ENCODE measurements around the gene OBSCN.
"Not testable (repeated sequence)": the region's sequence is repeated elsewhere in the genome, so short reads cannot be mapped to it uniquely, and the experiment has no call there.

OBSCN gene

DNA sequence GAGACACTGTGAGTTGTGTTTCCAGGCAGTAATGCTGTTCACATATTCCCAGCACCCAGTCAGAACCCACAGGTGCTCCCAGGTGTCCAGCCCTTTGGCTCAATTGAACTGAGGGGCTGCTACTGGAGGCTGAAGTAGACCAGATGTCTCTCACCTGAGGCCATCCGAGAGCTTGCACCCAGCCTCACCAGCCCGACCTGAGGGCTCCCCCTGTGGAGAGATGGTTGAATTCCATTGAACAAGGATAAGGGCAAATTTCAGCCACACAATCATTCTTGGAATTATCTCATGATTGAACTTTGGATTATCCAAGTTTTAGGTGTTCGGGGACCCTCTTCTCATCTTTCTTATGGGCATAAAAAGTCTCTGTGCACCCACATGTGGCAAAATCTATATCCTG, 52.1 kb downstream of the OBSCN start:
- no peak for DNase-seq (ENCODE audit: low read depth, low spot score)

DNA sequence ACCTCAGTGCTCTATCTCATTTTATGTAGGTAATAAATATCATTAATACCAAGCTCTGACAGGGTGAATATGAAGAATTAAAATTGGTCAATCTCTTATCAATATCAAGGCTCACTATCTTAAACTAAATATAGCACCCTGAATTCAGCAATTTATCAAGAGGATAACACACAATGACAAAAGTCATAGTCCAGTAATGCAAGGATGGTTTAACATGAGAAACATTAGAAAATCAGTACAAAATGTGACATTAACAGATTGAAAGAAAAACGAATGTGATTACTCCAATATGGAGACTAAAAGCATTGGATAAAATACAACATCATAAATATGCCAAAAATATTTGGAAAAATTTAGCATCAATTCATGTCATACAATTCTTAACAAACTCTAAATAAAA, 53.9 kb downstream of the OBSCN start:
- DNase-seq (ENCODE audit: low read depth, low spot score): no peak

DNA sequence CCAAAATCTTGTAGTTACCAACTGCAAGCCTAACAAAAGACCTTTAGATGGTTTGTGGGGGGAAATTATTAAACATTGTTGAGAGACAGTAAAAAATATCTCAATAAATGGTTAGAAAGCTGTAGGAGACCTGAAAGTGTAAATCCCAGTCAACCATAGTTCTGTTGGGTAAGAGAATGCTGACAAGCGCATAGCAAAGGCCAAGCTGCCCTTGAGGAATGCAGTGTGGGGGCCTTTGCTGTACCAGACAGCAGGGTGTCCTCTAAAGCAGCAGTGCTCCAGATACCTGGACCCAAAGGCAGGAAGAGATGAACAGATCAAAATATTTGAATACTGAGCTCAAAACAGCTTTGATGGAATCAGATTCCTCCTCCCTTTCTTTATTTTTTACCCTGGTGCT, 54.6 kb downstream of the OBSCN start:
- no peak for DNase-seq (ENCODE audit: low read depth, low spot score)

DNA sequence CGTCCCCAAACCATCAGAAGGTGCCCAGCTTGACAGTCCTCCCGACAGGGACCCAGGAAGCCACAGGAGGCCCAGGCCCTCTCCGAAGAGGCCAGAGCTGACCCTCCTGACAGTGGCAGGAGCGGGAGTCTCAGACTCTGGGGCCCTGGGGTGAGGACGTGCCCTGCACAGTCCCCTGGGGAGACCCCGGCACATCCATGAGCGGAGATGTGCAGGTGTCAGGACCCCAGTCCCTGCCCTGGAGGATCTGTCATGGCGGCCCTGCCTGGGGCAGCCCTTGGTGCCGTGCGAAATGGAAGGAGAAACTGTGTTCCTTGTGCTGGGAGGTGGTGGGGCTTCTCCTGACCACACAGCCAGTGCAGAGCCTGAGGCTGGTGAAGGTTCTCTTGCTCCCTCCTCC, 55.8 kb downstream of the OBSCN start:
- no peak for DNase-seq (ENCODE audit: low read depth, low spot score)

DNA sequence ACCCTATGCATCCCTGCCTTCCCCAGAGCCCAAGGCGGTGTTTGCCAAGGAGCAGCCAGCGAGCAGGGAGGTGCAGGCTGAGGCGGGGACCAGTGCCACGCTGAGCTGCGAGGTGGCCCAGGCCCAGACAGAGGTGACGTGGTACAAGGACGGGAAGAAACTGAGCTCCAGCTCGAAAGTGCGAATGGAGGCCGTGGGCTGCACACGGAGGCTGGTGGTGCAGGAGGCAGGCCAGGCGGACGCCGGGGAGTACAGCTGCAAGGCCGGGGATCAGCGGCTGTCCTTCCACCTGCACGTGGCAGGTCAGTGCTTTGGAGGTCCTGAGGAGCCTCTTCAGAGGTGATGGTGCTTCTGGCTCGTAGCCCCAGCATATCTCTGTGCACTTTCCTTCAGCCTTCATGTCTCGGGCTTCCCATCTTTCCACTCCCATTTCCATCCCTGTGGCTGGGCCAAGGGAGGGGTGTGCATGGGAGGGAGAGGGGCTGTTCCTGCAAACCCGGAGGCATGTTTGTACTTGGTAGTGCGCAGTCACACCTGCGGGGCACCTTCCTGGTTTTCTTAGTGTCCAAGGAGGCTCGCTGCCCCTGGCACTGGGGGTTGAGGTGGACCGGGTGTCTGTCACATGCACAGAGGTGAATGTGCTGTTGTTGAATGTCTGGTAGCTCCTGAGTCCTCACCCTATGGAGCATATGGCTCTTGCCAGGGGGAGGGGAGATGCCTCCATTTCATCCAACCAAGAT, 56.4 kb downstream of the OBSCN start:
- no peak for DNase-seq (ENCODE audit: low read depth, low spot score)

DNA sequence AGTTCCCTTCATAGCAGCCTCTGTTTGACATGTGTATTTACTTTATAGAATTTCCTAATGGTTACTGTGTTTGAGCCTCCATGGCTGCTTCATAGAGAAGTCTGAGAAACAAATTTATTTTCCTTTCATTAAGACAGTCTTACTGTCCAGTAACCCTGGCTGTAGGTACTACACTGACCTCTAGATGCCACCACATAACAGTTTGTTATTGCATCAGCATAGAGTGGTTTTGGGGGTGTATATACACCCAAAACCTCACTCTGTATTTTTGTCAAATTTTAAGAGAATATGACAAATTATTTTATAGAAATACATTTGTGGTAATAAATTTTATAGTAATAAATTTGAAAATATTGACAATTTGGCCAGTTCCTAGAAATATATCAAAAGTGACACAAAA, 57.3 kb downstream of the OBSCN start:
- no peak for DNase-seq (ENCODE audit: low read depth, low spot score)

DNA sequence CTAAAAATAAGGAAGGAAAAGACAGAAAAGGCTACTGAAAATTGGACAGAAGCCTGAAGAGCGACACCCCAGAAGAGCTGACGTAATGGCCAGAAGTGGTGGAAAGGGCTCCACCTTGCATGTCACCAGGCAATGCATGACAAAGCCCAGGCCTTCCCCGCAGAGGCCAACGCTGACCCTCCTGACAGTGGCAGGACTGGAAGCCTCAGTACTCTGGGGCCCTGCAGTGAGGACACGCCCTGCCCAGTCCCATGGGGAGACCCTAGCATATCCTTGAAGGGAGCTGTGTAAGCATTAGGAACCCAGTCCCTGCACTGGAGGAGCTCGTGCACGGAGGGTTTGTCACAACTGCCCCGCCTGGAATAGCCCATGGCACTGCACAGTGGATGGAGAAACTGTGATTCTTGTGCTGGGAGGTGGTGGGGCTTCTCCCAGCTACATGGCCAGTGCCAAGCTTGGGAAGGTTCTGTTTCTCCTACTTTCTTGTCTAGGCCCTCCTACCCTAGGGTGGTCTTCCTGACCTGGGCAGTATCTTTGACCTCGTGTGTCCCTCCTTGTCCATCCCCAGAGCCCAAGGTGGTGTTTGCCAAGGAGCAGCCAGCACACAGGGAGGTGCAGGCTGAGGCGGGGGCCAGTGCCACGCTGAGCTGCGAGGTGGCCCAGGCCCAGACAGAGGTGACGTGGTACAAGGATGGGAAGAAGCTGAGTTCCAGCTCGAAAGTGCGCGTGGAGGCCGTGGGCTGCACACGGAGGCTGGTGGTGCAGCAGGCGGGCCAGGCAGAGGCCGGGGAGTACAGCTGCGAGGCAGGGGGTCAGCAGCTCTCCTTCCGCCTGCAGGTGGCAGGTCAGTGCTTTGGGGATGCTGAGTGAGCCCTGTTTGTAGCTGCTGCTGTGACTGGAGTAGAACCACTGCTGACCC, 60.4 kb downstream of the OBSCN start:
- no peak for DNase-seq (ENCODE audit: low read depth, low spot score)

DNA sequence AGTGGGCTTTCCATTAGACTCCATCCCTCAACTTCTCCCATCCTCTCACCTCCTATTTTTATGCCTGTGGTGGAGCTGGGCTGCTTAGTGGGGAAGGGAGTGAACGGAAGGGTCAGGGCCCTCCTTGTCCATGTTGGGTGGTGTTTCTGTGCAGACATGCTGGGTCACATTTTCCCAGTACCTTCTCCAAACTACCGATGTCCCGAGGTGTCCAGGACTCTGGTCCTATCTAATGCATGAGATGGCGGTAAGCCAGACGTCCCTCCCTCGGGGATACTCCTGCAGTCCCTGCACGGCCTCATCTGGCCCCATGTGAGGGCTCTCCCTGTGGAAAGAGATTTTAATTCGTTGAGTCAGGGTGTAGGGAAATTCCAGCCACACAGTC, 61.0 kb downstream of the OBSCN start:
- DNase-seq (ENCODE audit: low read depth, low spot score): no peak

DNA sequence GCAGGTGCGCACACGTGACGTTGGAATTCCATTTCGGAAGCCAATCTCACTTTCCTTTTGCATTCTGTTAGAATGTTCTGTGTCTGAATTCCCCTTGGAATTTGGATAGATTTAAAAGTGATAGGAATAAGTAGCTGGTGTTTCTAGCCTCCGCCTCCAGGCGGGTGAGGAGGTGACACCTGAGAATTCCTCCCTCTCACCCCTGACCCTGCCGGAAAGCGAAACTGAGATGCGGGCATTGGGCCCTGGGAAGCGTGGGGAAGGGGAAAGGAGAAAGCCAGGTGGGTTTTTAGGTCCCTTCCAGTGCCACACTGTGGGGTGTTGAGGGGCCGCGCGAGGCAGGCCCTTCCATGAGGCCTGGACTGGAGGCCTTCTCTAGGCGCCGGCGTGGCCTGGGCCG, 61.6 kb downstream of the OBSCN start:
- DNase-seq (ENCODE audit: low read depth, low spot score): not testable (repeated sequence)

DNA sequence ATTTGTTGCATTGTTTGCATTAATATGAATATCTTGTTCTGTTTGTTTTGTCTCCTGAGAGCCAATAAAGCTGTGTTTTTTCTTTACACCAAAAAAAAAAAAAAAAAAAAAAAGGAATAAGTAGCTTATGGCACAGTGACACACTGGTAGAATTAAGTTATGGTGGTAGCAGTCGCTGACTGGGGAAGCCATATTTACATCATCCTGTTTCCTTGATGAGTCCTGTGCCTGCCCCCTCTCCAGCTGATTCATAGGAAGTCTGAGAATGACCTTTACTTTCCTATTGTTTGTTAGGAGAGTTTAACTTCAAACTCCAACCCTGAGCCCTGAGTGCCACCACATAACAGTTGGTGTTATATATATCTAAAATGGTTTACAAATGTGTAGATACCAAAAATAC, 62.2 kb downstream of the OBSCN start:
- no peak for DNase-seq (ENCODE audit: low read depth, low spot score)

DNA sequence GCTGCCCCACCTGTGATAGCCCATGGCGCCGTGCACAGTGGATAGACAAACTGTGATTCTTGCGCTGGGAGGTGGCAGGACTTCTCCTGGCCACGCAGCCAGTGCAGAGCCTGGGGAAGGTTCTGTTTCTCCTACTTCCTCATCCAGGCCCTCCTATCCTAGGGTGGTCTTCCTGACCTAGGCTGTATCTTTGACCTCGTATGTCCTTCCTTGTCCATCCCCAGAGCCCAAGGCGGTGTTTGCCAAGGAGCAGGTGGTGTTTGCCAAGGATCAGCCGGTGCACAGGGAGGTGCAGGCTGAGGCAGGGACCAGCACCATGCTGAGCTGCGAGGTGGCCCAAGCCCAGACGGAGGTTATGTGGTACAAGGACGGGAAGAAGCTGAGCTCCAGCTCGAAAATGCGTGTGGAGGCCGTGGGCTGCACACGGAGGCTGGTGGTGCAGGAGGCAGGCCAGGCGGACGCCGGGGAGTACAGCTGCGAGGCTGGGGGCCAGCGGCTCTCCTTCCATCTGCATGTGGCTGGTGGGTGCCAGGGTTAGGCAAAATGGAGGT, 63.9 kb downstream of the OBSCN start:
- no peak for DNase-seq (ENCODE audit: low read depth, low spot score)

DNA sequence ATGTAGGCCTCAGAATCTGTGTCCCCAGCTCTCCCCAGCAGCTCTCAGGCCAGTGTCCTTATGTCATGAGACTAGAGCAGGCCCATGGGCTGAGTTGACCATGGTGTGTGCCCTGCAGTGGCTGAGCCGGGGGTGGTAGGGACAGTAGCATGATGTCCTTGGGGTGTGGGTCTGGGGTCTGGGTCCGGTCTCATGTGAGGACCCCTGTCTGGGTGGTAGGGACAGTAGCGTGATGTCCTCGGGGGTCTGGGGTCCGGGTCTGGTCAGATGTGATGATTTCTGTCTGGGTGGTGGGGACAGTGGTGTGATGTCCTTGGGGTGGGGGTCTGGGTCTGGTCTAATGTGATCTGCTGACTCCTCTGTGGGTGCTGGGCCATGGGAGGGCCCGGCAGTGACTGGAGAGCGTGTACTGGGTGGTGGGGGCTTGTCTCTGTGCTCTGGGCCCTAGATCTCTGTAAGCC, 64.5 kb downstream of the OBSCN start:
- no peak for DNase-seq (ENCODE audit: low read depth, low spot score)

DNA sequence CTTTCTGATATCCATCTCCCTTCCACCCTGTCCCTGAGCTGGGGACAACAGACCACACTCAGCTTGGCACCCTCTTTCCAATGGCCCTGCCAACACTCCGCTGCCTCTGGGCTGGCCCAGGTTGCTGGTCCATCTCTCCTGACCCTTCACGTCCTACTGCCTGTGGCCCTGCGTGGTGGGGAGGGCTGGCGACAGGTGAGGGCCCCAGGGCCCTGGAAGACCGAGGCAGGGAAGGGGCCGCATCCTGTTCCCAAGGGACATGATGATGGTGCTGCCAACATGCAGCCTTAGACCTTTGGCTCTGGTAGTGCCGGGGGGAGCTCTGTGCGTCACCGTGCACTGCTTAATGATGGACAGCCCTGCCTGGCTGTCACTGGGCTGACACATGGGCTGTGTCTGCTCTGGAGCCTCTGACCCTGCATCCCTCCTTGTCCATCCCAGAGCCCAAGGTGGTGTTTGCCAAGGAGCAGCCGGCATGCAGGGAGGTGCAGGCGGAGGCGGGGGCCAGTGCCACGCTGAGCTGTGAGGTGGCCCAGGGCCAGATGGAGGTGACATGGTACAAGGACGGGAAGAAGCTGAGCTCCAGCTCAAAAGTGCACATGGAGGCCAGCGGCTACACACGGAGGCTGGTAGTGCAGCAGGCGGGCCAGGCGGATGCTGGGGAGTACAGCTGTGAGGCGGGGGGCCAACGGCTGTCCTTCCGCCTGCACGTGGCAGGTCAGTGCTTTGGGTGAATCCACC, 65.2 kb downstream of the OBSCN start:
- DNase-seq (ENCODE audit: low read depth, low spot score): no peak

DNA sequence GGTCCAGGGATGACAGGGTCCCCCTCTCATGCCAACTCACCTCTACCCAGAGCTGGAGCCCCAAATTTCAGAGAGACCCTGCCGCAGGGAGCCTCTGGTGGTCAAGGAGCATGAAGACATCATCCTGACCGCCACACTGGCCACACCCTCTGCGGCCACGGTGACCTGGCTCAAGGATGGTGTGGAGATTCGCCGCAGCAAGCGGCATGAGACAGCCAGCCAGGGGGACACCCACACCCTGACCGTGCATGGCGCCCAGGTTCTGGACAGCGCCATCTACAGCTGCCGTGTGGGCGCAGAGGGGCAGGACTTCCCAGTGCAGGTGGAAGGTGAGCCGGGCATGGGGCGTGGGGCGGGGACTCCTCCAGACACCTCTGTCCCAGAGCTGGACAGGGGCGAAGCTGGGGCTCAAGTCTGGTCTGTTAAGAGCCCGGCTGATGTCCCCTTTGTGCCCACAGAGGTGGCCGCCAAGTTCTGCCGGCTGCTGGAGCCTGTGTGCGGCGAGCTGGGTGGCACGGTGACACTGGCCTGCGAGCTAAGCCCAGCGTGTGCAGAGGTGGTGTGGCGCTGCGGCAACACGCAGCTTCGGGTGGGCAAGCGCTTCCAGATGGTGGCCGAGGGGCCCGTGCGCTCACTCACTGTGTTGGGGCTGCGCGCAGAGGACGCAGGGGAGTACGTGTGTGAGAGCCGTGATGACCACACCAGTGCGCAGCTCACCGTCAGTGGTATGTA, 66.0 kb downstream of the OBSCN start:
- no peak for DNase-seq (ENCODE audit: low read depth, low spot score)

DNA sequence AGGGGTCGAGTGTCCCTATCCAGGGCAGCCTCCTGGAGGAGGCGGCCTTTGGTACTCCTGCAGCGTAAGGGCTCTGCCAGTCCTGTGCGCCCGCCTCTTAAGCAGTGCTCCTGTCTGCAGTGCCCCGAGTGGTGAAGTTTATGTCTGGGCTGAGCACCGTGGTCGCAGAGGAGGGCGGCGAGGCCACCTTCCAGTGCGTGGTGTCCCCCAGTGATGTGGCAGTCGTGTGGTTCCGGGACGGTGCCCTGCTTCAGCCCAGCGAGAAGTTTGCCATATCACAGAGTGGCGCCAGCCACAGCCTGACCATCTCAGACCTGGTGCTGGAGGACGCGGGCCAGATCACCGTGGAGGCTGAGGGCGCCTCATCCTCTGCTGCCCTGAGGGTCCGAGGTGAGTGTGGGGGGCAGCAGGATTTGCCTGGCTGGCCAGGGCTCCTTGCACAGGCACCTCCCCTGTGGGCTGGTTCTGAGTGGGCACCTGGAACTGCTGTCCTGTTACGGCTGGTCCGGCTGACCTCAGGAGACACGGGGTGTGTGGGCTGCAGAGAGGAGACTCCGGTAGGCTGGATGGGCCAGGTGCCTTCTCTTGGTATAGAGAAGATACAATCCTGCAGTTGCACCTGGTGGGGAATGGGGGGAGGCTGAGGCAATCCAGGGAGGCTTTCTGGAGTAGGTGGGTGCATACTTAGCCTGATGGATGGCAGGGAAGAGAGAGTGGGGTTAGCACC, 66.8 kb downstream of the OBSCN start:
- no peak for DNase-seq (ENCODE audit: low read depth, low spot score)

DNA sequence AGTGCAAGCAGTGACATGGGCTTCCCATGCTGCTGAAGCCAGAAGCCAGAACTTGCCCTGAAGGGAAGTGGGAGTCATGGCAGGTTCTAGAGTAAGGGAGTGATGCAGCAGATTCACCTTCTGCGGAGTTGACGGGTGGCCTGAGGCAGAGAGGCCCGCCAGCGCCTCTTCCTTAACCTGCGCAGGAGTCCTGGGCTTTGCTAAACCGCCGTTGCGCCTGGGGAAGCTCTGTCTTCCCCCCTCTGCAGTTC, 67.3 kb downstream of the OBSCN start:
- DNase-seq (ENCODE audit: low read depth, low spot score): no peak

DNA sequence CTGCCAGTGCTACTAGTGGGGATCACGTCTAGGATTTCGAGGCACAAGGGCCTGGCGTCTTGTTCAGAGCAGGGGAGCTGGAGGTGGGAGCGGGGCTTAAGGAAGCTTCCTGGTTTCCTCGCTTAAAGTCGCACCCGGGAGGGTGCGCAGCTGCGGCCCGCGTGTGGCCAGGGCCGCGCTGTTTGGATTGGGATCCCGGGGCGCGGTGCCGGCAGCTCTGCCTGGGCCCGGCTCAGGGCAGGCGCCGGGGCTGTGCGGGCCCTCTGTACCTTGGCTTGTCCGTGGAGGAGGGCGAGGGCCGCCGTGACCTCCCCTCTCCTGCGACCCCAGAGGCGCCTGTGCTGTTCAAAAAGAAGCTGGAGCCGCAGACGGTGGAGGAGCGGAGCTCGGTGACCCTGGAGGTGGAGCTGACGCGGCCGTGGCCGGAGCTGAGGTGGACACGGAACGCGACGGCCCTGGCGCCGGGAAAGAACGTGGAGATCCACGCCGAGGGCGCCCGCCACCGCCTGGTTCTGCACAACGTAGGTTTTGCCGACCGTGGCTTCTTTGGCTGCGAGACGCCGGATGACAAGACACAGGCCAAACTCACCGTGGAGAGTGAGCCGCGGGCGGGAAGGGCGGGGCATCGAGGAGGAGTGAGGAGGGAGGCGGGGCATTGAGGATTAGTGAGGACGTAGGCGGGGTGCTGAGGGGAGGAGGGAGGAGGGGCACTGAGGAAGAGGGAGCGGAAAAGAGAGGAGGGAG, 67.8 kb downstream of the OBSCN start:
- peak; percentile 75 for DNase-seq (ENCODE audit: low read depth, low spot score)

DNA sequence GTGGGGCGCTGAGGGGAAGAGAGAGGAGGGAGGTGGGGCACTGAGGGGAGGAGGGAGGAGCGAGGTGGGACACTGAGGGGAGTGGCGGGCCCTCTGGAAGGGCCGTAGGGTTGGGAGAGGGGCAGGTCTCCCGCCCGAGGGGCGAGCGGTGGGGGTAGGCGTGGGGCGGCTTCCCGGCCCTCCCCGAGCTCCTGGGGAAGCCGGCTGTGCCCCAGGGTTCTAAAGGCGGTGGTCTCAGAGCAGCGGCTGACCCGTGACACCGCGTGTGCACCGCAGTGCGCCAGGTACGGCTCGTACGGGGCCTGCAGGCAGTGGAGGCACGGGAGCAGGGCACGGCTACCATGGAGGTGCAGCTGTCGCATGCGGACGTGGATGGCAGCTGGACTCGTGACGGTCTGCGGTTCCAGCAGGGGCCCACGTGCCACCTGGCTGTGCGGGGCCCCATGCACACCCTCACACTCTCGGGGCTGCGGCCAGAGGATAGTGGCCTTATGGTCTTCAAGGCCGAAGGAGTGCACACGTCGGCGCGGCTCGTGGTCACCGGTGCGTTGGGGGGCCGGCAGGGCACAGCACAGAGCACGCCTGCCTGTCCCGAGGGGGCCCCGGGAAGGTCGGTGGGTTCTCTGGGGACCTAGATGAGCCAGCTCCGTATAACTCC, 68.5 kb downstream of the OBSCN start:
- no peak for DNase-seq (ENCODE audit: low read depth, low spot score)

DNA sequence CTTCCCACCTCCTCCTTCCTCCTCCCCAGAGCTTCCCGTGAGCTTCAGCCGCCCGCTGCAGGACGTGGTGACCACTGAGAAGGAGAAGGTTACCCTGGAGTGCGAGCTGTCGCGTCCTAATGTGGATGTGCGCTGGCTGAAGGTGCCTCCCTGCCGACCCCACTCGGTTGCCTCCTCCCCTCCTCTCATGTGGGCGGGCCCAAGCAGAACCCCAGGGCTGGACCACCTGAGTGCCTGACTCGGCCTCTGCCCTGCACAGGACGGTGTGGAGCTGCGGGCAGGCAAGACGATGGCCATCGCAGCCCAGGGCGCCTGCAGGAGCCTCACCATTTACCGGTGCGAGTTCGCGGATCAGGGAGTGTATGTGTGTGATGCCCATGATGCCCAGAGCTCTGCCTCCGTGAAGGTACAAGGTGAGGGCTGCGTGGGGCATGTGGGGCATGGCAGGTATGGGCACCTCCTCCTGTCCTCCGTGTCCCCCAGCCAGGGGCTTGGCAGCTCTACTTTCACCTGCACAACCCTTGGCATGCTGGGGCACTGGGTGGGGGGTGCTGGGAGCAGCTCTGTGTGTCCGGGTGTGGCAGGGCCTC, 69.2 kb downstream of the OBSCN start:
- no peak for DNase-seq (ENCODE audit: low read depth, low spot score)

Measured in iPS DF 19.7 (cell line).